OCI-LY3 (cell line): ENCODE measurements around the gene TTC32.
"Not testable (repeated sequence)": the region's sequence is repeated elsewhere in the genome, so short reads cannot be mapped to it uniquely, and the experiment has no call there.

ENCODE experiments used
- H2AFZ ChIP-seq: fragments of 200-600, 300-600 bp; shearing (Covaris generic); 2 replicates; pipeline ENCODE4 v1.6.0; 2014; ENCODE audit warnings: antibody characterized with exemption, low read depth, low read length
- H3K27ac ChIP-seq: fragments of 200-600, 300-600 bp; sonication (generic); 2 replicates; pipeline ENCODE4 v1.5.1; 2014; ENCODE audit warnings: mild to moderate bottlenecking, low read length, moderate library complexity, mixed read lengths
- H3K27me3 ChIP-seq: fragments of 200-600, 300-600 bp; sonication (generic); 2 replicates; pipeline ENCODE4 v1.6.1; 2014; ENCODE audit warnings: low read depth, low read length, mixed read lengths
- H3K36me3 ChIP-seq: fragments of 200-600, 300-600 bp; sonication (generic); replicated peaks from 2 replicates; pipeline ENCODE3; 2014; ENCODE audit warnings: low read depth, low read length, mixed read lengths
- H3K4me1 ChIP-seq: fragments of 300-600, 200-600 bp; sonication (generic); 2 replicates; pipeline ENCODE4 v1.6.1; 2014; ENCODE audit warnings: low read length, mixed read lengths
- H3K4me2 ChIP-seq: fragments of 200-600, 300-600 bp; sonication (generic); 2 replicates; pipeline ENCODE4 v1.6.1; 2014; ENCODE audit warnings: low read length, mixed read lengths
- H3K4me3 ChIP-seq: fragments of 300-600, 200-600 bp; sonication (generic); 2 replicates; pipeline ENCODE4 v1.5.1; 2014; ENCODE audit warnings: antibody characterized with exemption, mild to moderate bottlenecking, low read length, moderate library complexity
- H3K79me2 ChIP-seq: fragments of 300-600, 200-600 bp; shearing (Covaris generic); 2 replicates; pipeline ENCODE4 v1.6.1; 2014; ENCODE audit warnings: mild to moderate bottlenecking, low read length, mixed read lengths
- H3K9ac ChIP-seq: fragments of 300-600, 200-600 bp; shearing (Covaris generic); 2 replicates; pipeline ENCODE4 v1.6.0; 2014; ENCODE audit warnings: mild to moderate bottlenecking, low read length, moderate library complexity
- H3K9me3 ChIP-seq: fragments of 200-600, 300-600 bp; shearing (Covaris generic); 2 replicates; pipeline ENCODE4 v1.6.1; 2014; ENCODE audit warnings: low read length, mixed read lengths; ENCODE audit not compliant: insufficient read depth
- H4K20me1 ChIP-seq: fragments of 200-600, 300-600 bp; sonication (generic); 2 replicates; pipeline ENCODE4 v1.6.1; 2016; ENCODE audit warnings: low read length, mixed read lengths; ENCODE audit not compliant: insufficient read depth
- EZH2phosphoT487 ChIP-seq: fragments of 200-600 bp; shearing (Covaris generic); IDR thresholded peaks from 2 replicates; pipeline ENCODE4 v1.6.1; 2018; ENCODE audit warnings: antibody characterized with exemption, mixed run types, low read depth
- TF ChIP-seq, protein P1 (sequence below): fragments of 200-600, 300-600 bp; sonication (generic); IDR thresholded peaks from 2 replicates; pipeline ENCODE4 v1.5.1; 2014; ENCODE audit warnings: antibody characterized with exemption, low read length, low read depth

TTC32 gene

GRCh38 chr2:19936203-19936602 lies 34.4 kb upstream of the TTC32 start:
- H2AFZ ChIP-seq = no peak overlapping the region
- H4K20me1 ChIP-seq = no peaks in the 10 kb centered on the region
- TF ChIP-seq, protein P1, sequence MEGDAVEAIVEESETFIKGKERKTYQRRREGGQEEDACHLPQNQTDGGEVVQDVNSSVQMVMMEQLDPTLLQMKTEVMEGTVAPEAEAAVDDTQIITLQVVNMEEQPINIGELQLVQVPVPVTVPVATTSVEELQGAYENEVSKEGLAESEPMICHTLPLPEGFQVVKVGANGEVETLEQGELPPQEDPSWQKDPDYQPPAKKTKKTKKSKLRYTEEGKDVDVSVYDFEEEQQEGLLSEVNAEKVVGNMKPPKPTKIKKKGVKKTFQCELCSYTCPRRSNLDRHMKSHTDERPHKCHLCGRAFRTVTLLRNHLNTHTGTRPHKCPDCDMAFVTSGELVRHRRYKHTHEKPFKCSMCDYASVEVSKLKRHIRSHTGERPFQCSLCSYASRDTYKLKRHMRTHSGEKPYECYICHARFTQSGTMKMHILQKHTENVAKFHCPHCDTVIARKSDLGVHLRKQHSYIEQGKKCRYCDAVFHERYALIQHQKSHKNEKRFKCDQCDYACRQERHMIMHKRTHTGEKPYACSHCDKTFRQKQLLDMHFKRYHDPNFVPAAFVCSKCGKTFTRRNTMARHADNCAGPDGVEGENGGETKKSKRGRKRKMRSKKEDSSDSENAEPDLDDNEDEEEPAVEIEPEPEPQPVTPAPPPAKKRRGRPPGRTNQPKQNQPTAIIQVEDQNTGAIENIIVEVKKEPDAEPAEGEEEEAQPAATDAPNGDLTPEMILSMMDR = no peak
- no peak for TF ChIP-seq EZH2phosphoT487
- H3K27me3 ChIP-seq = no peaks in the 10 kb centered on the region
- no peaks in the 10 kb centered on the region for H3K9me3 ChIP-seq
- H3K27ac ChIP-seq = peak overlapping the region; percentile 6; the same call in 1 of the 2 replicates
- H3K9ac ChIP-seq = no peak overlapping the region
- H3K4me3 ChIP-seq = peak overlapping the region; percentile 25; the same call in 1 of the 2 replicates
- H3K4me1 ChIP-seq = peaks cover 40% of the 10 kb centered on the region
- H3K79me2 ChIP-seq = no peaks in the 10 kb centered on the region
- peaks cover 8% of the 10 kb centered on the region for H3K36me3 ChIP-seq
- H3K4me2 ChIP-seq = peak overlapping the region; percentile 8

GRCh38 chr2:19933351-19933981 lies 31.7 kb upstream of the TTC32 start:
- H3K27ac ChIP-seq = peak overlapping the region; percentile 37

GRCh38 chr2:19932928-19933327 lies 31.1 kb upstream of the TTC32 start:
- Histone ChIP-seq H3K4me2 (peak overlapping the region; percentile 49), H3K4me3 (no peak overlapping the region), H3K27me3 (no peaks in the 10 kb centered on the region), H3K36me3 (peaks cover 30% of the 10 kb centered on the region), H3K9me3 (0 out of 2 replicates have a peak, but pooled peaks cover 5% of the 10 kb centered on the region), H3K27ac (peak overlapping the region; percentile 37), H3K9ac (no peak overlapping the region), H3K4me1 (peaks cover 31% of the 10 kb centered on the region), H4K20me1 (no peaks in the 10 kb centered on the region), H2AFZ (no peak overlapping the region), H3K79me2 (no peaks in the 10 kb centered on the region)
- no peak for TF ChIP-seq EZH2phosphoT487

More at GRCh38 chr2:19933351-19933981, 31.7 kb upstream of the TTC32 start:
- H2AFZ ChIP-seq = 0 out of 2 replicates have a peak overlapping the region, but pooled peaks have one; percentile 16
- peaks cover 27% of the 10 kb centered on the region for H3K36me3 ChIP-seq
- no peaks in the 10 kb centered on the region for H4K20me1 ChIP-seq
- no peaks in the 10 kb centered on the region for H3K27me3 ChIP-seq
- peak overlapping the region; percentile 49 for H3K4me2 ChIP-seq
- H3K79me2 ChIP-seq = no peaks in the 10 kb centered on the region
- H3K9me3 ChIP-seq = 0 out of 2 replicates have a peak, but pooled peaks cover 5% of the 10 kb centered on the region
- TF ChIP-seq EZH2phosphoT487 = no peak
- TF ChIP-seq, protein P1 = no peak
- H3K4me3 ChIP-seq = peak overlapping the region; percentile 29
- H3K4me1 ChIP-seq = peaks cover 36% of the 10 kb centered on the region
- H3K9ac ChIP-seq = no peak overlapping the region

DNA sequence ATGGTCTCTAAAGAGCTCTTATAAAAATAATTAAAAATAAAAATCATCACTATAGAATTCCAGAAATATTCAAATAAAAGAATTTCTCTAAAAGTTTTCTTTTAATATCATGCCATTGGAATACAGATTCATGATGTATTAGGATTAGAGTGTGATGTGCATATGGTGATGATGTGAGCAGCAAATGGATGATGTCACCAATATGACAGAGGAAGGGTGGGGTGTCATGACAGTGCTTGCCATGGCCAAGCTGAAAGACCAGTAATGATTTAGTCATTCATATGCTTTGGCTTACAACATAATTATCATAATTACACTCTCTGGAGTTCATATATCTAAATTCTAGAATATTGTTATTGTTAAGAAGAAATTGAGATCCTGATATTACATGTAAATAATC lies 27.4 kb upstream of the TTC32 start:
- Histone ChIP-seq H3K27me3 (no peaks in the 10 kb centered on the region), H4K20me1 (no peaks in the 10 kb centered on the region), H3K36me3 (peaks cover 23% of the 10 kb centered on the region), H3K27ac (no peak overlapping the region), H3K4me1 (peaks cover 14% of the 10 kb centered on the region), H3K9ac (no peak overlapping the region), H3K9me3 (0 out of 2 replicates have a peak, but pooled peaks cover 5% of the 10 kb centered on the region), H3K79me2 (no peaks in the 10 kb centered on the region), H3K4me2 (no peak overlapping the region), H2AFZ (no peak overlapping the region), H3K4me3 (no peak overlapping the region)
- TF ChIP-seq, protein P1 = no peak
- no peak for TF ChIP-seq EZH2phosphoT487

DNA sequence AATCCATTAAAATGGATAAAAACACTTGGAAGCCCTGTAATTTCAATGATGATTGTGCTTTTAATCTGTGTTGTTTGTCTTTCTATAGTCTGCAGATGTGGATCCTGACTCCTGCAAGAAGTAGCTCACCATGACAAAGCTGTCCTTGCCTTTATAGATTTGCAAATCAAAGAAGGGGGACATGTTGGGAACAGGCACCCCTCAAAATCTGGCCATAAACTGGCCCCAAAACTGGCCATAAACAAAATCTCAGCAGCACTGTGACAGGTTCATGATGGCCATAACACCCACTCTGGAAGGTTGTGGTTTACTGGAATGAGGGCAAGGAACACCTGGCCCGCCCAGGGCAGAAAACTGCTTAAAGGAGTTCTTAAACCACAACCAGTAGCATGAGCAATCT lies 26.0 kb upstream of the TTC32 start:
- not testable (repeated sequence) for H4K20me1 ChIP-seq, H3K9me3 ChIP-seq, H3K27ac ChIP-seq, H3K27me3 ChIP-seq, H3K4me3 ChIP-seq, H3K4me2 ChIP-seq, H3K79me2 ChIP-seq, H3K9ac ChIP-seq, H2AFZ ChIP-seq, H3K4me1 ChIP-seq
- peaks cover 23% of the 10 kb centered on the region for H3K36me3 ChIP-seq

GRCh38 chr2:19924526-19924925 lies 22.7 kb upstream of the TTC32 start:
- H3K27ac ChIP-seq, H3K4me2 ChIP-seq, H3K9ac ChIP-seq, H3K27me3 ChIP-seq, H4K20me1 ChIP-seq, H3K79me2 ChIP-seq, H3K9me3 ChIP-seq, H3K4me1 ChIP-seq, H3K36me3 ChIP-seq, H2AFZ ChIP-seq, H3K4me3 ChIP-seq: not testable (repeated sequence)

- not testable (repeated sequence) for H3K9me3 ChIP-seq, H3K9ac ChIP-seq, H3K36me3 ChIP-seq, H3K79me2 ChIP-seq, H2AFZ ChIP-seq, H3K4me2 ChIP-seq, H3K4me3 ChIP-seq, H3K27me3 ChIP-seq, H4K20me1 ChIP-seq, H3K4me1 ChIP-seq, H3K27ac ChIP-seq
These were observed 20.4 kb upstream of the TTC32 start for GRCh38 chr2:19922188-19922587.
